GM19468 (cell line): ENCODE results near the gene RAB3B.
"Not testable (repeated sequence)": the region's sequence is repeated elsewhere in the genome, so short reads cannot be mapped to it uniquely, and the experiment has no call there.

ENCODE experiments used
- ATAC-seq: cut with Tn5 transposase; IDR thresholded peaks from one replicate; pipeline ENCODE4 v1.9.1; 2021; ENCODE audit warnings: mild to moderate bottlenecking, moderate library complexity, moderate number of reproducible peaks; ENCODE audit not compliant: unreplicated experiment; ENCODE audit errors: extremely low read depth

RAB3B gene

DNA sequence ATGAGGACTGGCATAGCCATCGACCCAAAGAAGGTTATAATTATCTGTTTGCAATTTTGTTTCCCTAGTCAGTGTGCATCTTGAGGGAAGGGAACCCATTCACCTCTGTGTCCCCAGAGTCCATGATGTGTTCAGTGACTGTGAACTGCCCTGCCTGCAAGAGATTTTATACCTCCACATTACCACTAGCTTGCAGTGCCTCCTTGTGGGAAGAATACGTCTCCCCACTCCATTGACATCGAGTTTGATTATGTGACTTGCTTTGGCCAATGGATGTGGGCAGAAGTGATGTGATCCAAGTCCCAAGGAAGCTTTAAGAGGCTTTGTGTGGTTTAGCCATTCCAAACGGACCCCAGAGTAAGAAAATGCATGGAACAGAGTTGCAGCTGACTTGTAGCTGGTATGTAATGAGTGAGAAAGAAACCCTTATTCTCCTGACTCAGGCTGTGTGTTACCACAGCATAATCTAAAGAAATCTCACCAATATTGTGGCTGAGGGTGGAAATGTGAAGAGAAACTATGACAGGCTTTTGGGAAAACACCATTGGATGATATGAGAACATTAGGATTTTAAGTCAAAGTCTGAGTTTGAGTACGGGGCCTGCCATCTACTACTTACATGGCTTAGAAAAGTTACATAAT lies 64.2 kb downstream of the RAB3B start:
- ATAC-seq, result no peak

DNA sequence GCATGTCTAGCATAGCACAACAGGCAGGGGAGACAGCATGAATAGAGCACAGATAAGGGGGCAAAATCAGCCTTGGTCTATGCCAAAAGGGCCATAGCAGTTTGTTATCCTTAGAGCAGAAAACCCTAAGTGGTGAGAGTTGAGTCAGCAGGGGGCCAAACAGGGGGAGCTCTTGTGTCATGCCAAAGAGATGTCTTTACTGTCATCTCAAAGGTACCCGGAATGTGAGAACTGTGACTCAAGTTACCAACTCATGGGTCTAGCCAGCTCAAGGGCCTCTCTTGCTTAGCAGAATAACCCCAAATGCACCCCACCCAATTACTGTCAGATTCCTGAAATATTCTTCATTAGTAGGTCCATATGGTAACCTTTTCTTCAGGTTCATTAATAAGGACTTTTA lies 66.0 kb downstream of the RAB3B start:
- no peak for ATAC-seq

DNA sequence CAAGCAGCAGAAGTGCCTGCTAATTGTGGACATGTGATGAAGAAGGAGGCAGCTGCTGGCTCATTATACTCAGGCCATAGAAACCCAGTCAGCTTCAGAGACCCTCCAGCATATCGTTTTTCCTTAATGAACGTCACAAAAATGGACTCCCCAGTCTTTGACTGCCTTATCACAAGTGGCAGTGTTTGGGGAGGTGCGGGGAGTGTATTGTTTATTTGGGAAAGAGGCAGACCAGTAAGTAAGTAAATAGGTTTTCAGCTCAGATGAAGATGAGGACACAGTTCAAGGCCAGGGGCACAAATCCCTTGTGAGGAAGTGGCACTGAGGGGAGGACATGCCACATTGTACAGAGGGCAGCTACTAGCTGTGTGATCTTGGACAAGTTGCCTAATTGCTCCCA lies 68.5 kb downstream of the RAB3B start:
- no peak for ATAC-seq

DNA sequence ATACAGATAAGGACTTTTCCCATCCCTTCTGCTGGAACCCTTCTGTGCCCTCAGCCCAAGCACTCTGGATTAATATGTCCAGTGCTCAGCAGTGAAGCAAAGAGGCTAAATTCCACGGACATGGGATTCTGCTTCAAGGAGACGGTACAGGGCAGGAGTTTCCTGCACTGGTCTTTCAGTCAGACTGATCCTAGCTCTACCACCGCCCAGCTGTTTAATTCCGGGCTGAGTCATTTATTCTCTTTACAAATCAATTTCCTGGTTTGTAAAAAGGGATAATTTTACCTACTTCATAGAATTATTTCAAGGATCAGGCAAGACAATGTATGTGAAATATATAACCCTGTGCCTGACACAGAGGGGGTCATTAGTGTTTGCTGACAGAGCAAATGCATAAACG lies 70.4 kb downstream of the RAB3B start:
- no peak for ATAC-seq

DNA sequence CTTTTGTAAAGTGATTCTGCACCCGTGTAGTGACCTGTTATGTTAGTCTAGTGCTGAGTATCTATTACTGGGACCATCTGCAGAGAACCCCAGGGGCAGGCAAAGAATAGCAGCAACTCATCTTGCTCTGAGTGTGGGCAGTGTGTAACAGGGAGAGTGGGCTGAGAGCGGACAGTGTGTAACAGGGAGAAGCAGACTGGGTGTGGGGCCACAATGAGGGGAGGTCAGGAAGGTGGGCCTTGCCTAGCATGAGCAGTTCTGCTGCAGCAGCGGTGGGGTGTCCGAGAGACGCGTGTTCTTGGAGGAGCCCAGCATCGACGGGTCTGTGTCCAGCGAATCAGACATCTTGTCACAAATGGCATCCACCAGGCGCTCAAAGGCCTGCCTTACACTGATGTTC lies 70.8 kb downstream of the RAB3B start:
- no peak for ATAC-seq

DNA sequence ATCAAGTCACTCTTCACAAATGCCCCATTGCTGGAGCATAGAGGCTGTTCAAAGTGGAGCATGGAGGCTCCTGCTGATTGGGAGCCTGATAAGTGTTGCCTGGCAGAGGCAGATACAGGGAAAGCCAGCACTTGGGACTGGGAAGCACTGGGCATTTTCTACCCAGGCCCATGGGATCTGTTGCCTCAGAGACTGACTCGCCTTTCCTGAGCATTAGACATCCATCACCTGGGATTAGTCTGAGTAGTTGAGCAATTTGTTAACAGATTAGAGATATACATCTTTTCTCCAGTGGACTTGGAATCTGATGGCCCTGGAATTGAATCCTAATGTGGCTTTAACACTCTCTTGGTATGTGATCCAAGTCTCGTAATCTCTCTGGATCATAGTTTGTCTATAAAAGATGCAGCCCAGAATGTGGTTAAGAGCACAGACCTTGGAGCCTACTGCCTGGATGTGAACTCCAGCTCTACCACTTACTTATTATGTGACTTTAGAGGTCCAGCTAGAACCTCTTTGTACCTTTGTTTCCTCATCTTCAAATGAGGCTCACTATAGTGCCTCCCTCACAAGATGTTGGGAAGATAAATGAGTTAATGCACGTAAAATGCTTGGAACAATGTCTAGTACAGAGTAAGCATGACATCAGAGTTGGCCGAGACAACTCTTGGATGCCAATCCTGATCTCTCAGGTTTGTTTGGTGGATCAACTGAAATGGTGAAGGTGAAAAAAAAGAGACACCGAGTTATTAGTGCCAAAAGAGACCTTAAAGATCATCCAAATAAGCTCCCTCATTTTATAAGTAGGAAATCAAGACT lies 73.7 kb downstream of the RAB3B start:
- ATAC-seq, result no peak

DNA sequence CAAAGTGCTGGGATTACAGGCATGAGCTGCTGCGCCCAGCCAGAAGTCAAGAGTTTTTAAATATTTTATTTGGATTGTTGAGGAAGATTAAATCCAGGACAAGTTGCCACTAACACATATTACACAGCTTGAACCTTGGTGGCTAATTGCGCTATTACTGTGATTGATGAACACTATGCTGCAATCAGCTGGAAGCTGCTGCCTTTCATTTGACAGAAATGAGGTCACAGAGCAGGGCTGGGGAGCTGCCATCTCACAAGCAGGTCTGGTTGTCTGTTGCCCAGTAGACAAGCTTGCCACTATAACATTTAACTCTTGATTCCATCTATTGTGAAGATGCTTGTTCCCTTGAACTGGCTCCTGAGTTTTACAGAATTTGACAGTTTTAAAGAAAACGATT lies 74.5 kb downstream of the RAB3B start:
- no peak for ATAC-seq

DNA sequence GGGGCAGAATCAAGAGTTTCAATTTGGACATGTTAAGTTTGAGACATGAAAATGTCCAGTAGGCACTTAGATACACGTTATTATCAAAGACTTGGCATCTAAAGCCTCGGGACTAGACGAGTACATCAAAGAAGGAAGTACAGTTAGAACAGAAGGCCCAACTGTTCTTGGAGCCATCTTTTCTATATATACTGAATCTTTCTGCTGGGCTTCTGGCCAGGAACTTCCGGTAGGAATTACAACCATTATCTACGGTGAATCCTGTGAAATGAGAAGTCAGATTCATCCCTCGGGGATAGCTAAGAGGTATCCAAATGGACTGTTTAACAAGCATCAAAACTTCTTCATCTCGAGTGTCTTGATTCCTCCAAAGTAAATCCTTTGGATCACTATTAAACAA lies 77.6 kb downstream of the RAB3B start:
- no peak for ATAC-seq

DNA sequence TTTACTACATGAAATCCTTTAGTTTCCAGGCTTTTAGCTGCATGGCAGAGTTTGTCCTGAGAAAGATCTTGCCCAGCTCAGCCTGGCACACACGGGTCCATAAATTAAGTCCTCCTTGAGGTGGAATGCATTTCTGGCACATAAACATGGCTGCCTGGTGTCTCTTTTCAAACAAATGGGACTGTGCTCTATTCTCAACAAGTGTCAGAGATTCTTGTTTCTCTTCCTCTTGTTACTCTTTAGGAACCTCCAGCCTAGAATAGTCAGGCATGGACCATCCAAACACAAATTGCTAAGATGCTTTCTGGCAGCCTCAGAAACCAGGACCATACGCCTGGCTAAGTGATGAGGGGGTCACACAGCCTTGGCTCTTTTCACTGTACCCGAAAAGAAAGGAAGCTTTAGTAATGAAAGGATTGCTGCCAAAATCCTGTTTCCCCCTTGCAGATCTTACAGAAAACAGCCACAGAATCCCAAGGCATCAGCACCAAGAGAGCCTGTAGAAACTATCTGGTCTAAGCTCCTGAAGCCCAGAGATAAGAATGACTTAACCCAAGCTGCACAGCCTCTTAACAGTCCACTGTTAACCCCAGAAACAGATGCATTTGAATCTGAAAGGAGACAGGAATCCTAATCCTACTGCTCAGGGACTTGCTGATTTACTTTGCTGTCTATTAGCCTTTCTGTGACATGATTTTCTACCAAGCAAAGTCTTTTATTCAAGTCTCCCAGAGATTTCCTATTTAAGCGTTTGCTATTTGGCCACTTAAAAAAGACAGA lies 80.1 kb downstream of the RAB3B start:
- ATAC-seq, result no peak

DNA sequence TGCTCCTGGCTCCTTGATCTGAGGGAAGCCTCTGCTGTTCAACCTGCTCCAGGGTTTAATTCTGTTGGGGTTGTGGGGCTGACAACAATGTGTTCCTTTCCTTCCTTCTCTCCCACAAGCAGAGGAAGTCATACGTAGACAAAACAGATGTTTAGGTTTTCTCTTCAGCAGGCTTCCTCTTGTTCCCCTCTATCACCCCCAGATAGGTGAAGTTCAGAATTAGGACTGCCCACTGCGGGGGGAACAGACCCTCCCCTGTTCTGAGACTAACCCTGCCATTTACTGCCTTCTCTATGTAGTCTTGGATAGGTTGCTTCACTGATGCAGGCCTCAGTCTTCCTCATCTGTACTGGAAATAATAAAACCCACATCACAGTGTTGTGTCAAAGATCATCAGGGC lies 82.0 kb downstream of the RAB3B start:
- no peak for ATAC-seq

DNA sequence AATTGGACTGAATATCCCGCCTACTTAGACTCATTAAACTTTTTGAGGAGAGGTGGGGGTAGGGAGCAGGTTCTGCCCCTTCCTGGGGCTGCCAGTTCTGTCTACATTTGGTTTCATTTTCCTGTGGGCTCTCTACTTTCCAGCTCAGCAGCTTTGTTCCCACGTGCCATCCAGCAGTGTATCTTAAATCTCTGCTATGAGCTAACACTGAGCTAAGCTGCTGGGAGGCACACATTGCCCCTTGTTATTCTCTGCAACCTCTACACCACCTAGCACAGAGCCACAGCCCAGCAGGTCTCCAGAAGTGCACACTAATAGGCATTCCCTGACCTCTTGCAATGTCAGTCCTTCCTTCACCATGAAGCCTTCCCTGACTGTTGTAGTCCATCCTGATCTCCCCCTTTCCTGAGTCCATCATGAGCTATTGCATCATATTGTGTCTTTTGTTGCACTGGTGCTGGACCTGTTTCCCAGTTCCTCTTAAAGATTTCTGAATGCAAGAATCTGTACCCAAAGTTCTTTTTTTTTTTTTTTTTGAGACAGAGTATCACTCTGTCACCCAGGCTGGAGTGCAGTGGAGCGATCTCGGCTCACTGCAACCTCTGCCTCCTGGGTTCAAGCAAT lies 83.3 kb downstream of the RAB3B start:
- ATAC-seq, result no peak

DNA sequence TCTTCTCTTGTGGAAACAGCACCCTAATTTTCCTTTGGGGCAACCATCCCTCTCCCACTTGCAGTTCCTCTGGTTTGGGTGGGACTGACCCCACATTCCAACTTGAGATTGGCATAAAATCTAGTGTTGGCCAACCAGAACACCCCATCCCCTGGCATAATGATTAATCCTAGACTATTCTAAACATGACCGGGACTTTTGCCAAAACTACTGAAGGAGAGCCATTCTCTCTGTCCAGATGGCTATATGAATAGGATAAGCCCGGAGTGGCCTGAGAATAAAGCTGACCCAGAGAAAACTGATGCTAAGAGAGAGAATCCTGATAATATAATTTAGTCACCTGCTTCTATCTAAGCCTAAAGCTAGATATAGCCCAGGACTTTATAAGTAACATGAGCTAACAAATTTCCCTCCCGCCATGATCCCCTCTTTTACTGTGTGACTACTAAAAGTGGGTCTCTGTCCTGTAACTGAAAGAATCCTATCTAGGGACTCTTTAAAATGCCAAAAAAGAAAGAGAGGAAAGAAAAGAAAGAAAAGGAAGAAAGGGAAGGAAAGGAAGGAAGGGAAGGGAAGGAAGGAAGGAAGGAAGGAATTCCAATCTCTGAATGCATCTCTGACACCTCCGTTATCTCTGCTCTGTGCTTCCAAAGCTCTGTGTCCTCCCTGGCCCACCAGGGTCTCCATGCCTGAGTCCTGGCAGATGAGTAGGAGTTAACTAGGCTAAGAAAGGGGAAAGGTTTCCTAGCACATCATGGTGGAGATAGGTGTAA lies 84.0 kb downstream of the RAB3B start:
- no peak for ATAC-seq

DNA sequence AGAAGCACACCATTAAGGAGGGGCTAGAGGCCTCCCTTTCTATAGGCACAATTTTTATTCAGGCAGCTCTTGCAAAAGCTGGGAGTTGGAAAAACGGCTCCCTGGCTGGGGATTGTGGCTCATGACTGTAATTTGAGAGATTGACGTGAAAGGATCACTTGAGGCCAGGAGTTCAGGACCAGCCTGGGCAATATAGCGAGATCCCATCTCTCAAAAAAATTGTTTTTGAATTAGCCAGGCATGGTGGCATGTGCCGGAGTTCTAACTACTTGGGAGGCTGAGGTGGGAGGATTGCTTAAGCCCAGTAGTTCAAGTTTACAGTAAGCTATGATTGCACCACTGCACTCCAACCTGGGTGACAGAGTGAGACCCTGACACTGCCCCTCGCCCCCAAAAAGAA lies 88.0 kb downstream of the RAB3B start:
- no peak for ATAC-seq

DNA sequence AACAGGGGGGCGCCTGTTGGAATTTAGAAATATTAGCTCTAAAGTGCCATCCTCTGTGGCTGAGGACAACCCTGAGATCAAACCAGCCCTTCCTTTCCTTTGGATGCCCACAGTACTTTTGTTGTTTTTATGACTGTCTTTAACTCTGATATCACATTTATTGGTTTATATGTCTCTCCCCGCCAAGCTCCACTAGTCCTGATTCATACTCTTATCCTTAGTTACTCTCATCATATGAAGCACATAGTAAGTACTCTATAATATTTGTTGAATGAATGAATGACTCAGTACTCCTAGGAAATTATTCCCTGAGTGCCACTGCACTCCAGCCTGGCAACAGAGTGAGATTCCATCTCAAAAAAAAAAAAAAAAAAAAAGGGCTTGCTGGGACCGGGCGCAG lies 89.3 kb downstream of the RAB3B start:
- no peak for ATAC-seq

DNA sequence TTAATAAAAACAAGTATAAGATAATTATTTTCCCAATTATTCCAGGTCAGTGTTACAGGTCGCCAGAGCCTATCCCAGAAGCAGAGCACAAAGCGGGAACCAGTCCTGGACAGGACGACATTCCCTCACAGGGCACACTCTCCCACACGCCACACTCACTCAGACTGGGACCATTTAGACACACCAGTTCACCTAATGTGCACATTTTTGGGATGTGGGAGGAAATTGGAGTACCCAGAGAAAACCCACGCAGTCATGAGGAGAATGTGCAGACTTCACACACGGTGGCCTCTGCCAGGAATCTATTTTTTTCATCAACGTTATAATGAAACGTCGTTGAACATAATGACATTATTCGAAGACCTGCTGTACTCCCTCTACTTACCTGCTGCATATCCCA lies 91.5 kb downstream of the RAB3B start:
- ATAC-seq, result no peak

DNA sequence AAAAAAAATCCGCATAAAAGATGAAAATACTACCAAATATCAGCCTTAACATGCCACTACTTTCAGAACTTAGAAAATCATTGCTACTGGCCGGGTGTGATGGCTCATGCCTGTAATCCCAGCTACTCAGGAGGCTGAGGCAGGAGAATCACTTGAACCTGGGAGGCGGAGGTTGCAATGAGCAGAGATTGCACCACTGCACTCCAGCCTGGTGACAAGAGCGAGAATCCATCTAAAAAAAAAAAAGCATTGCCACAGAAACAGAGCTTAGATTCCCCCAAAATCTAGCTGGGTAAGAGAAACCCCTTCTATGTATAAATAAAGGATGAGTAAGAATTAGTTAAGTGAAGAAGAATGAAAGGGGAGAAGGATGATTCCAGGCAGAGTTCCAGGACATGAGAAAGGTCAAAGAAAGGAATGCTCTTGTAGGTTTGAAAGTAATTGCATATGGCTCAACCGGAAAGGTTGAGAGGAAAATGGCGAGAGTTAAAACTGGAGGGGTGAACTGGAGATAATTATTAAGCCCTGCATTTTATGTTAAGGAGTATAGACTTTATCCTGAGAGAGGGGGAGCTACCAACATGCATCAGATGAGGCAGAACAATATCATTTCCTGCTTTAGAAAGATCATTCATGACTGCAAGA lies 92.3 kb downstream of the RAB3B start:
- no peak for ATAC-seq

DNA sequence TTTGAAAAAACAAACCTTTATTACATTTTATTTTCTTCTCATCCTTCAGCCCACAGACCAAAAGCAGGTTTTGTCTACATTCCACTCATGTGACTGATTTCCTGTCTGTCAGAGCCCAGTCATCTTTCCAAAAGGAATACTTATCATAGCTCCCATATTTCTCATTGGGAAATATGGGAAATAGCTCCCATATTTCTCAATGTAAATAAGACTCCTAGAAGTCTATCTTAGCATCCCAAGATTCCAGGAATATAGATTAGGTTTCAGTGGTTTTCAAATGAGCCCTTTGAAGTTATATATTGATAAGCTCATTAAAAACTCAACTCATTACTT lies 92.8 kb downstream of the RAB3B start:
- ATAC-seq, result no peak

DNA sequence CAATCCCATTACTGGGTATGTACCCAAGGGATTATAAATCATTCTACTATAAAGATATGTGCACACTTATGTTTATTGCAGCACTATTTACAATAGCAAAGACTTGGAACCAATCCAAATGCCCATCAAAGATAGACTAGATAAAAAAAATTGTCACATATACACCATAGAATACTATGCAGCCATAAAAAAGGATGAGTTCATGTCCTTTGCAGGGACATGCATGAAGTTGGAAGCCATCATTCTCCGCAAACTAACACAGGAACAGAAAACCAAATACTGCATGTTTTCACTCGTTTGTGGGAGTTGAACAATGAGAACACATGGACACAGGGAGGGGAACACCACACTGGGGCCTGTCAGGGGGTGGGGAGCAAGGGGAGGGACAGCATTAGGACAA lies 95.8 kb downstream of the RAB3B start:
- not testable (repeated sequence) for ATAC-seq

DNA sequence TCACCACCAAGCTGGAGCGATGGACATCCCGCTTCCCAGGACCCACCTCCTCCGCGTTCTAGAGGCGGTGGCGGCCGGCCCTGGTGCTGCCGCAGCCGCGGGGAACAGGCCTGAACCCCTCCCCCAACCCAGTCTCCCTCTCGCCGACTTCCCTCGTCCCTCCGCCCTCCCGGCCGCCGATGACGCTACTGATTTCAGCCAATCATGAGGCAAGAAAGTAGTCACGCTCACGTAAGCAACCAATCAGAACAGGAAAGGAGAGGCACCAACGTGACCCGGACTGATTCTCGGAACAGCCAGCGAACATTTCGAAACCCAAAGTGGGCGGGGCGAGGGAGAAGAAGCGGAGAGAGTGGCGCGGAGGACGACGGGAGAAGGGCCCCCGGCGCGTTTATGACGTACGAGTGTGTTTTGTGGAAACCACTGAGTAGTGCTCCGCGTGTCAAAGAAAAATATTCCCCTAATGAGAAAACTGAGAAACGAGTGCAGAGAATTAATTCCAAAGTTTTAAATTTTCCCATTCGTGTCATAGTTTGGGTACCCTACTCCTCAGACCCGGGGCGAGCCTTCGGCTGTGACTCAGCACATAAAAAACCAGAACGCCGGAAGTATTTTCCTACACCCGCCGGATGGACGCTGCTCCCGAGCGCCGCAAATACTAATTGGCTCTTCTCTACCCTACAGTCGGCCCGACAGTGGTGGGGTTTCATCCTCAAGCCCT lies 111.7 kb downstream of the RAB3B start, which contains the start of gene NRDC:
NRDC (minus strand) TSS at position 112 of the 721 bp plus-strand sequence. CDS start 112 bp downstream, outside the sequence.
- ATAC-seq, result peak; percentile 93
